Endometrial microvascular endothelial cells (primary cell): Measurements from ENCODE around the gene KIF18A. TPM values are rescaled to one million over a fixed set of nuclear protein-coding genes. Genes with fewer than 3 reads are reported as not detected.
"Not testable (repeated sequence)": the region's sequence is repeated elsewhere in the genome, so short reads cannot be mapped to it uniquely, and the experiment has no call there.

ENCODE experiments used
- in situ Hi-C: cut with HindIII; loops from 2 replicates; pipeline ENCODE4 v1.10.0; 2017; ENCODE audit warnings: low sequenced_read_pairs, low pct_unique_long_range_greater_than_20kb; ENCODE audit errors: inconsistent ontology term
- total RNA-seq: library from RNA; depleted of rRNA; stranded (reverse); fragments of >200 nt; gene quantifications from one replicate; pipeline ENCODE4 v1.2.3, GENCODE V29; 2015; ENCODE audit errors: inconsistent ontology term

KIF18A gene
- 17.7 TPM for total RNA-seq

GRCh38 chr11:28107750-28108618 lies at the start of gene KIF18A, which contains the start of gene METTL15:
Gene KIF18A, minus strand, starts transcription at chr11:28108156. Its CDS starts 10,209 bp downstream, at chr11:28097947.
Gene METTL15, plus strand, starts transcription at chr11:28108388. Its CDS starts 4,947 bp downstream, at chr11:28113335.
- in situ Hi-C loops: no loop called here

GRCh38 chr11:28153586-28153985 lies 45.6 kb upstream of the KIF18A start:
- in situ Hi-C loops: no loop called here

- in situ Hi-C loops: no loop called here
Measured at GRCh38 chr11:28152743-28153142, 44.8 kb upstream of the KIF18A start.

- in situ Hi-C loops: no loop called here
Measured at GRCh38 chr11:28146123-28146751, 38.3 kb upstream of the KIF18A start.

- in situ Hi-C loops: no loop called here
Measured at GRCh38 chr11:28144808-28145207, 36.9 kb upstream of the KIF18A start.

- in situ Hi-C loops: no loop called here
Measured at GRCh38 chr11:28142724-28143123, 34.8 kb upstream of the KIF18A start.

GRCh38 chr11:28140689-28141455 lies 32.9 kb upstream of the KIF18A start:
- in situ Hi-C loops: no loop called here

GRCh38 chr11:28139841-28140415 lies 32.0 kb upstream of the KIF18A start:
- in situ Hi-C loops: no loop called here

- in situ Hi-C loops: no loop called here
Measured at GRCh38 chr11:28137832-28138231, 29.9 kb upstream of the KIF18A start.

GRCh38 chr11:28137366-28137765 lies 29.4 kb upstream of the KIF18A start:
- in situ Hi-C loops: no loop called here

GRCh38 chr11:28136157-28136556 lies 28.2 kb upstream of the KIF18A start:
- in situ Hi-C loops: not testable (repeated sequence)

- in situ Hi-C loops: no loop called here
Measured at GRCh38 chr11:28133146-28133545, 25.2 kb upstream of the KIF18A start.

- in situ Hi-C loops: no loop called here
Measured at GRCh38 chr11:28132548-28132947, 24.6 kb upstream of the KIF18A start.

- in situ Hi-C loops: no loop called here
Measured at GRCh38 chr11:28123151-28123581, 15.2 kb upstream of the KIF18A start.

GRCh38 chr11:28117712-28118111 lies 9.8 kb upstream of the KIF18A start:
- in situ Hi-C loops: no loop called here

GRCh38 chr11:28114731-28115130 lies 6.8 kb upstream of the KIF18A start:
- in situ Hi-C loops: no loop called here

GRCh38 chr11:28114116-28114515 lies 6.2 kb upstream of the KIF18A start:
- in situ Hi-C loops: no loop called here

GRCh38 chr11:28110821-28111200 lies 2.9 kb upstream of the KIF18A start:
- in situ Hi-C loops: no loop called here
